ENCODE data around the gene DENND6A. TPM values are rescaled to one million over a fixed set of nuclear protein-coding genes. Genes with fewer than 3 reads are reported as not detected.
"Not testable (repeated sequence)": the region's sequence is repeated elsewhere in the genome, so short reads cannot be mapped to it uniquely, and the experiment has no call there.

Gene DENND6A
- total RNA-seq, 1 donor = 21.0 TPM

DNA sequence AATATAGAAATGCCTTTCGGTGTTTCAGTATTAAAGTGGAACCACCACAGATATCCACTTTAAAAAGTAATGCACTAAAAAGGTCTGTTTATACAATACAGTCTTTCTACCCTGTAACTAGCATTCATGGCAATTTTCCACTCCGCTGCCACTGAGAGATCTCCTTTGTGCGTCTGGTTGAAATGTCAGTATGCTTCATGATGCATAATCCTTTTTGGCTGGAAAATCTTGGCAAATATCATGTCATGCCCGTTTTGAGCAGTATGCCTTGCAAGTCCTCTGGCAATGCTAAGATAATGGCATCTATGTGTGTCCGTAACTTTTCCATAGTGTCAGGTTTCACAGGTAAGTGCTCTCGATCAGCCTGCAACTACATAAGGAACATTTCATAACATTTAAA lies 64.9 kb downstream of the DENND6A start:
- no peak for DNase-seq (ENCODE audit: low read depth)
- TF ChIP-seq CTCF (IDR thresholded peaks at IDR 0.05; ENCODE audit: insufficient read depth, low read length) = no peak
- no peak overlapping the region for H3K4me3 ChIP-seq (ENCODE audit: low read depth, low read length)

DNA sequence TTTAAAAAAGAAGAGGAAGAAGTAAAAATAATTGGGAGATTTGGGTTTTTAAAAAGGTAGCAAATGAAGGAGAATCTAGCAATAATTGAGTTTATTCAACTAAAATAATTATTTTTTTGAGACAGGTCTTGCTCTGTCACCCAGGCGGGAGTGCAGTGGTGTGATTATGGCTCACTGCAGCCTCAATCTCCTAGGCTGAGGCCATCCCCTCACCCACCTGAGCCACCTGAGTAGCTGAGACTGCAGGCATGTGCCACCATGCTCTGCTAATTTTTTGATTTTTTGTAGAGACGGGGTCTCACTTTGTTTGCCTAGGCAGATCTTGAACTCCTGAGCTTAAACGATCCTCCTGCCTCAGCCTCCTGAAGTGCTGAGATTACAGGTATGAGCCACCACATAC lies 68.1 kb downstream of the DENND6A start:
- no peak for TF ChIP-seq CTCF (IDR thresholded peaks at IDR 0.05; ENCODE audit: insufficient read depth, low read length)
- no peak for DNase-seq (ENCODE audit: low read depth)
- no peak overlapping the region for H3K4me3 ChIP-seq (ENCODE audit: low read depth, low read length)

DNA sequence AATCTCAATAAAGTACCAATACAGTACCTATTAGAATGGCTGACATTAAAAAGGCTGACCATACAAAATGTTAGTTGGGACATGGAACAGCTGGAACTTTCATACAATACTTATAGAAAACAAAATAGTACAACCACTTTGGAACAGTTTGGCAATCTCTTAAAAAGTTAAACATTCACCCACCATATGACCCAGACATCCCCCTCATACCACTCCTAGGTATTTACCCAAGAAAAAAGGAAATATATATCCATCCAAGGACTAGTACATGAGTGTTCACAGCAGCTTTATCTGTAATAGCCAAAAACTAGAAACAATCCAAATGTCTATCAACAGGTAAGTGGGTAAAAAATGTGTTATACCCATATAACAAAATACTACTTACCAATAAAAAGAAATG lies 70.5 kb downstream of the DENND6A start:
- no peak overlapping the region for H3K4me3 ChIP-seq (ENCODE audit: low read depth, low read length)
- DNase-seq (ENCODE audit: low read depth) = no peak
- TF ChIP-seq CTCF (IDR thresholded peaks at IDR 0.05; ENCODE audit: insufficient read depth, low read length) = no peak

DNA sequence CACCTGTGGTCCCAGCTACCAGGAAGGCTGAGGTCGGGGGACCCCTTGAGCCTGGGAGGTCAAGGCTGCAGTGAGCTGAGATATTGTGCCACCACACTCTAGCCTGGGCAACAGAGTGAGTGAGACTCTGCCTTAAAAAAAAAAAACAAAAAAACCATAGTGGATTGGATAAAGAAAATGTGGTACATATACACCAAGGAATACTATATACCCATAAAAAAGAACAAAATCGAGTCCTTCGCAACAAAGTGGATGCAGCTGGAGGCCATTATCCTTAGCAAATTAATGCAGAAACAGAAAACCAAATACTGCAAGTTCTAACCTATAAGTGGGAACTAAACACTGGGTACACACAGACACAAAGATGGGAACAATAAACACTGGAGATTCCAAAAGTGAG lies 75.1 kb downstream of the DENND6A start:
- H3K4me3 ChIP-seq (ENCODE audit: low read depth, low read length) = no peak overlapping the region
- DNase-seq (ENCODE audit: low read depth) = no peak
- TF ChIP-seq CTCF (IDR thresholded peaks at IDR 0.05; ENCODE audit: insufficient read depth, low read length) = no peak

- DNase-seq (ENCODE audit: low read depth) = no peak
- H3K4me3 ChIP-seq (ENCODE audit: low read depth, low read length) = no peak overlapping the region
- no peak for TF ChIP-seq CTCF (IDR thresholded peaks at IDR 0.05; ENCODE audit: insufficient read depth, low read length)
Observed at GRCh38 chr3:57616233-57616632, 76.6 kb downstream of the DENND6A start.

- H3K4me3 ChIP-seq (ENCODE audit: low read depth, low read length); DNase-seq (ENCODE audit: low read depth): not testable (repeated sequence)
Observed at GRCh38 chr3:57611870-57612269, 81.0 kb downstream of the DENND6A start.

GRCh38 chr3:57605683-57606082 lies 87.2 kb downstream of the DENND6A start:
- DNase-seq (ENCODE audit: low read depth) = no peak
- TF ChIP-seq CTCF (IDR thresholded peaks at IDR 0.05; ENCODE audit: insufficient read depth, low read length) = no peak
- no peak overlapping the region for H3K4me3 ChIP-seq (ENCODE audit: low read depth, low read length)
